ENCODE data around the gene BOK. TPM values are rescaled to one million over a fixed set of nuclear protein-coding genes. Genes with fewer than 3 reads are reported as not detected.
"Not testable (repeated sequence)": the region's sequence is repeated elsewhere in the genome, so short reads cannot be mapped to it uniquely, and the experiment has no call there.

Gene BOK
- total and polyA plus RNA-seq, 3 donors from 2014 or later: 20.2 to 62.7 (median 52.0) TPM

DNA sequence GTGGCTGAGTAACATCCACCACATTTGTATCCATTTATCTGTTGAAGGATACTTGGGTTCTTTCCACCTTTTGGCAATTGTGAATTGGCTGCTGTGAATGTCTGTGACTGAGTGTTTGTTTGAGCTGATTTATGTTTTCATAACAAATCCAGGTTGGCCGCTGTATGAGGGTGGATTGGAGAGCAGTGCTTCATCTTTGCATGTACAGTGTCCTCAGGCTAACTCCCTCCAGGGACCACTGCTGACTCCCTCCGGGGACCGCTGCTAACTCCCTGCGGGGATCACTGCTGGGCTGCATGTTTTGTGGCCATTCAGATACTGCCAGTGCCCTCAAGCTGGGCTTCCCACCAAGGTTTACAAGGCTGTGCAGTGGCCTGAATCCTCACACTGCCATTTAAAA is 10.2 kb downstream of the BOK start:
- no peaks in the 10 kb centered on the region for H3K9me3 ChIP-seq
- no peaks in the 10 kb centered on the region for H3K27me3 ChIP-seq
- 89 to 100% methylated on average over 4 of the region's 4 CpGs for WGBS, 2 donors
- H3K4me3 ChIP-seq: no peak overlapping the region
- DNase-seq: no peak
- H3K27ac ChIP-seq: no peak overlapping the region
- H3K4me1 ChIP-seq: peaks cover 6% of the 10 kb centered on the region
- intact Hi-C loops (cut with DNase I; ENCODE audit: low total_unique reads): no loop called here
- no peaks in the 10 kb centered on the region for H3K36me3 ChIP-seq (ENCODE audit: low read depth, missing control alignments)
- no peak for TF ChIP-seq POLR2A (IDR thresholded peaks at IDR 0.05)
- TF ChIP-seq, protein P1, sequence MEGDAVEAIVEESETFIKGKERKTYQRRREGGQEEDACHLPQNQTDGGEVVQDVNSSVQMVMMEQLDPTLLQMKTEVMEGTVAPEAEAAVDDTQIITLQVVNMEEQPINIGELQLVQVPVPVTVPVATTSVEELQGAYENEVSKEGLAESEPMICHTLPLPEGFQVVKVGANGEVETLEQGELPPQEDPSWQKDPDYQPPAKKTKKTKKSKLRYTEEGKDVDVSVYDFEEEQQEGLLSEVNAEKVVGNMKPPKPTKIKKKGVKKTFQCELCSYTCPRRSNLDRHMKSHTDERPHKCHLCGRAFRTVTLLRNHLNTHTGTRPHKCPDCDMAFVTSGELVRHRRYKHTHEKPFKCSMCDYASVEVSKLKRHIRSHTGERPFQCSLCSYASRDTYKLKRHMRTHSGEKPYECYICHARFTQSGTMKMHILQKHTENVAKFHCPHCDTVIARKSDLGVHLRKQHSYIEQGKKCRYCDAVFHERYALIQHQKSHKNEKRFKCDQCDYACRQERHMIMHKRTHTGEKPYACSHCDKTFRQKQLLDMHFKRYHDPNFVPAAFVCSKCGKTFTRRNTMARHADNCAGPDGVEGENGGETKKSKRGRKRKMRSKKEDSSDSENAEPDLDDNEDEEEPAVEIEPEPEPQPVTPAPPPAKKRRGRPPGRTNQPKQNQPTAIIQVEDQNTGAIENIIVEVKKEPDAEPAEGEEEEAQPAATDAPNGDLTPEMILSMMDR (IDR thresholded peaks at IDR 0.05): no peak

DNA sequence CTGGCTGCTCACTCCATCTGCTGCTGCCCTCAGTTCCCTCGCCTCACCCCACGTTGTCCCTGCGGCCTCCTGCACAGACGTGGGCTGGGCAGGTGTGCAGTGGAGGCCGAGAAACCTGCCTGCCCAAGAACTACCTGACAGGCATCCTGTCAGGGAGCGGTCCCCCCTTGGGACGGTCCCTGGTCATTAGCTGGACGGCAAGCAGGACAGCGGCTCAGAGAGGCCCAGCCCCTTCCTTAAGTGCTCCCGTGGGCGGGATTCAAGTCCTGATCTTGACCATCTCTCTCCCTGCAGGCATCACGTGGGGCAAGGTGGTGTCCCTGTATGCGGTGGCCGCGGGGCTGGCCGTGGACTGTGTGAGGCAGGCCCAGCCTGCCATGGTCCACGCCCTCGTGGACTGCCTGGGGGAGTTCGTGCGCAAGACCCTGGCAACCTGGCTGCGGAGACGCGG is 11.3 kb downstream of the BOK start:
- intact Hi-C loops (cut with DNase I; ENCODE audit: low total_unique reads): no loop called here

DNA sequence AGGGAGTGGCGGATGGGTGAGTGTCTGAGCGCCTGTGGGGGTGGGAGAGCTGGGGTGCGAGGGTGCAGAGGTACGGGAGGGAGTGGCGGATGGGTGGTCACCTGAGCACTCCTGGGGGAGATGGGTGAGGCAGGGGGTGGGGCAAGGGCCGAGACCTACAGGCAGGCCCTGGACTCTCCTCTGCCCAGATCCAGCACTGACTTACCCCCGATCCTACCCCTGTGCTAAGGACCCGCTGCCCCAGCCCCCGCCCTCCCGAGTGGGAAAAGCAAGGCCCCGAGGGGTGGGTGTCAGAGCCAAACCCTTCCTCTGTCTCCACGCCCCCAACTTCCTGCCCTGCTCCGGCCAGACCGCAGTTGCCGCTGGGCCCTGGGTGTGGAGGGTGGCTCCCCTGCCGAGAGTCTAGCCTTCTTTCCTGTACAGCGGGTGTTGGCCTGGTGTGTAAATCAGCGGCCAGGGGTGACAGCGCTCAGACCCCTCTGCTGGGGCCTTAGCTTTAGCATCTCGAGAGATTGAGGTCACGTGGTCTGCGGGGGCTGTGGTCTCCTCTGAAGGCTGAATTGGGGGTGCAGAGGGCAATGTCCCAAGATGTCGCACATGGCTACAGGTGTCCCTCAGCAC is 12.5 kb downstream of the BOK start:
- Histone ChIP-seq H3K9me3 (no peaks in the 10 kb centered on the region), H3K4me3 (no peak overlapping the region), H3K27me3 (no peaks in the 10 kb centered on the region), H3K27ac (no peak overlapping the region), H3K36me3 (ENCODE audit: low read depth, missing control alignments) (no peaks in the 10 kb centered on the region), H3K4me1 (peaks cover 5% of the 10 kb centered on the region)
- TF ChIP-seq, protein P1 (IDR thresholded peaks at IDR 0.05): no peak
- no peak for TF ChIP-seq POLR2A (IDR thresholded peaks at IDR 0.05)
- intact Hi-C loops (cut with DNase I; ENCODE audit: low total_unique reads): no loop called here
- DNase-seq: no peak
- 85 to 87% methylated on average over 22 of the region's 23 CpGs for WGBS, 2 donors

More for the DNA sequence above, 11.3 kb downstream of the BOK start:
- H3K27me3 ChIP-seq: no peaks in the 10 kb centered on the region
- DNase-seq: no peak
- no peak overlapping the region for H3K4me3 ChIP-seq
- H3K27ac ChIP-seq: no peak overlapping the region
- no peaks in the 10 kb centered on the region for H3K36me3 ChIP-seq (ENCODE audit: low read depth, missing control alignments)
- peaks cover 6% of the 10 kb centered on the region for H3K4me1 ChIP-seq
- 92 to 93% methylated on average over 16 to 23 of the region's 23 CpGs for WGBS, 2 donors
- TF ChIP-seq, protein P1 (IDR thresholded peaks at IDR 0.05): no peak
- TF ChIP-seq POLR2A (IDR thresholded peaks at IDR 0.05): no peak
- H3K9me3 ChIP-seq: no peaks in the 10 kb centered on the region

DNA sequence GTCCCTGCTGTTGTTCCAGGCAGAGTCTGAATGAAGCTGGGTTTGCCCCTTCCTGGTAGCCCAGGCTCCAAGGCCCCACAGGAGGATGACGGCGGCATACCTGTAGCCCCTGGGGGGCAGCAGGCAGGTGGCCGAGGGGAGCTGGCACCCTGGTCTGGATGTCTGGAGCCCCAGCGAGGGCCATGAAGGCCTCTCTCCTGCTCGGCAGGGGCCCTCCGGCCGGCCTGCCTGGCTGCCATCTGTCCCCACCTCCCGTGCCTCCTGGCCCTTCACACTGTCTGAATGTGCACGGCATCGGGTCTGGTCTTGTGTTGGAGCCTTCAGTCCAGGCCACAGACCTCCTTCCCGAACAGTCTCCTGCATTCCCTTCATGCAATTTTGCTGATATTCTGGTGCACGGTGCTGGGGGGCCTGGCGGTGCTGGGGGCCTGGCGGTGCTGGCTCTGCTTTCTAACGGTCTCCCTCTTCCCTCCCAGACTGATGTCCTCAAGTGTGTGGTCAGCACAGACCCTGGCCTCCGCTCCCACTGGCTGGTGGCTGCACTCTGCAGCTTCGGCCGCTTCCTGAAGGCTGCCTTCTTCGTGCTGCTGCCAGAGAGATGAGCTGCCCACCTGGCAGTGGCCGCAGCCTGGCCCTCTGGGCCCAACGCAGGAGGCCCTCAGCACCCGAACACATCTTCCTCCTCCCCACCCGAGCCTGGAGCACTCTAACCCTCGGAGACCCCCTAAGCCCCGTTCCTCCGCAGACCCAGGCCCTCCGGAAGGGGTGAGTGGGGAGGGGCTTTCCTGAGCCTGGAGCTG is 13.5 kb downstream of the BOK start:
- H3K27ac ChIP-seq: no peak overlapping the region
- peaks cover 10% of the 10 kb centered on the region for H3K4me1 ChIP-seq
- H3K36me3 ChIP-seq (ENCODE audit: low read depth, missing control alignments): no peaks in the 10 kb centered on the region
- no peak for DNase-seq
- intact Hi-C loops (cut with DNase I; ENCODE audit: low total_unique reads): no loop called here
- no peaks in the 10 kb centered on the region for H3K27me3 ChIP-seq
- H3K4me3 ChIP-seq: no peak overlapping the region
- H3K9me3 ChIP-seq: no peaks in the 10 kb centered on the region
- no peak for TF ChIP-seq POLR2A (IDR thresholded peaks at IDR 0.05)
- TF ChIP-seq, protein P1 (IDR thresholded peaks at IDR 0.05): no peak
- WGBS, 2 donors: 84 to 91% methylated on average over 11 to 27 of the region's 27 CpGs

DNA sequence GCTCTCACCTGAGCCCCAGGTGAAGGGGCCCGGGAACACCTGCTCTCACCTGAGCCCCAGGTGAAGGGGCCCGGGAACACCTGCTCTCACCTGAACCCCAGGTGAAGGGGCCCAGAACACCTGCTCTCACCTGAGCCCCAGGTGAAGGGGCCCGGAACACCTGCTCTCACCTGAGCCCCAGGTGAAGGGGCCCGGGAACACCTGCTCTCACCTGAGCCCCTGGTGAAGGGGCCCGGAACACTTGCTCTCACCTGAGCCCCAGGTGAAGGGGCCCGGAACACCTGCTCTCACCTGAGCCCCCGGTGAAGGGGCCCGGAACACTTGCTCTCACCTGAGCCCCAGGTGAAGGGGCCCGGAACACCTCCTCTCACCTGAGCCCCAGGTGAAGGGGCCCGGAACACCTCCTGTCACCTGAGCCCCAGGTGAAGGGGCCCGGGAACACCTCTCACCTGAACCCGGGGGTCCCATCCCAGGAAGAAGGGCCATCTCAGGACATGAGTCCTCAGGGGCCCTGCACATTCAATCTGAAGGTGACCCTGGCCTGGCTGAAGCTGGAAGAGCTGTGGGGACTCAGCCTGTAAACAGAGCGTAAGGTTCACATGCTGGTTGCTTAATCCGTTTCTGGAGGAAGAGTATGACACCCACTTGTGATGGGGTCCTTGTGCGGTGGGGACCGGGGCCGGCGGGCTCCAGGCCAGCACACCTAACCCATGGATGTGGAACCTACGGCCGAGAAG is 14.5 kb downstream of the BOK start:
- H3K4me1 ChIP-seq: peaks cover 18% of the 10 kb centered on the region
- intact Hi-C loops (cut with DNase I; ENCODE audit: low total_unique reads); H3K27me3 ChIP-seq; H3K27ac ChIP-seq; H3K36me3 ChIP-seq (ENCODE audit: low read depth, missing control alignments); H3K9me3 ChIP-seq; H3K4me3 ChIP-seq; DNase-seq: not testable (repeated sequence)
- 93 to 96% methylated on average over 8 to 20 of the region's 20 CpGs for WGBS, 2 donors
